Astrocyte (in vitro differentiated cells and primary cell): ENCODE data around the gene PPP4R2. TPM values are rescaled to one million over a fixed set of nuclear protein-coding genes. Genes with fewer than 3 reads are reported as not detected.
A peak's percentile ranks its signal among the peaks of the same experiment; 100 is the strongest.

Experiments
- DNase-seq: peaks from one replicate; pipeline ENCODE4 v3.0.0-alpha.2; 2010; ENCODE audit warnings: low read depth
- FAIRE-seq: peaks from 2 replicates; lab custom pipeline; 2011; peaks lifted over from hg19 to GRCh38; lab: Jason Lieb, UNC
- H2AFZ ChIP-seq: 2 replicates; pipeline ENCODE4 v1.6.0; 2012; ENCODE audit warnings: low read depth, low read length, inconsistent platforms
- H3K27ac ChIP-seq: 2 replicates; pipeline ENCODE4 v1.5.1; 2011; ENCODE audit warnings: low read depth, low read length, inconsistent platforms
- H3K27me3 ChIP-seq: 2 replicates; pipeline ENCODE4 v1.6.0; 2011; ENCODE audit warnings: low read length, inconsistent platforms; ENCODE audit not compliant: insufficient read depth
- H3K36me3 ChIP-seq: 2 replicates; pipeline ENCODE4 v1.5.1; 2011; ENCODE audit warnings: low read length, inconsistent platforms; ENCODE audit not compliant: insufficient read depth
- H3K4me1 ChIP-seq: 2 replicates; pipeline ENCODE4 v1.5.1; 2011; ENCODE audit warnings: low read length, inconsistent platforms; ENCODE audit not compliant: insufficient read depth
- H3K4me2 ChIP-seq: 2 replicates; pipeline ENCODE4 v1.6.0; 2012; ENCODE audit warnings: low read length, inconsistent platforms
- H3K4me3 ChIP-seq: 2 replicates; pipeline ENCODE4 v1.5.1; 2011; ENCODE audit warnings: low read depth, mild to moderate bottlenecking, low read length, inconsistent platforms; ENCODE audit not compliant: insufficient read depth
- H3K79me2 ChIP-seq: 2 replicates; pipeline ENCODE4 v1.6.0; 2012; ENCODE audit warnings: mild to moderate bottlenecking, low read length, inconsistent platforms; ENCODE audit not compliant: insufficient read depth
- H3K9ac ChIP-seq: 2 replicates; pipeline ENCODE4 v1.6.0; 2012; ENCODE audit warnings: mild to moderate bottlenecking, low read length, inconsistent platforms
- H3K9me3 ChIP-seq: 2 replicates; pipeline ENCODE4 v1.5.1; 2012; ENCODE audit warnings: low read depth, mild to moderate bottlenecking, low read length, inconsistent platforms; ENCODE audit not compliant: insufficient read depth
- H4K20me1 ChIP-seq: 2 replicates; pipeline ENCODE4 v1.6.0; 2012; ENCODE audit warnings: low read length, inconsistent platforms; ENCODE audit not compliant: insufficient read depth
- H3K27ac Mint-ChIP-seq: one replicate; pipeline ENCODE4 v1.8.0; 2021; ENCODE audit warnings: mild to moderate bottlenecking, mixed read lengths; ENCODE audit not compliant: unreplicated experiment
- H3K27me3 Mint-ChIP-seq: one replicate; pipeline ENCODE4 v1.8.0; 2021; ENCODE audit warnings: low read depth, mixed read lengths; ENCODE audit not compliant: unreplicated experiment
- H3K36me3 Mint-ChIP-seq: one replicate; pipeline ENCODE4 v1.8.0; 2021; ENCODE audit warnings: low read depth, mixed read lengths; ENCODE audit not compliant: unreplicated experiment
- H3K4me1 Mint-ChIP-seq: one replicate; pipeline ENCODE4 v1.8.0; 2021; ENCODE audit warnings: low read depth, mixed read lengths; ENCODE audit not compliant: unreplicated experiment
- H3K4me3 Mint-ChIP-seq: one replicate; pipeline ENCODE4 v1.8.0; 2021; ENCODE audit warnings: mild to moderate bottlenecking, moderate library complexity, mixed read lengths; ENCODE audit not compliant: unreplicated experiment
- H3K9me3 Mint-ChIP-seq: one replicate; pipeline ENCODE4 v1.8.0; 2021; ENCODE audit warnings: mild to moderate bottlenecking, mixed read lengths; ENCODE audit not compliant: unreplicated experiment
- EZH2 ChIP-seq: IDR thresholded peaks from 2 replicates; pipeline ENCODE4 v1.6.1; 2012; ENCODE audit warnings: mild to moderate bottlenecking, low read length, inconsistent platforms; ENCODE audit not compliant: insufficient read depth
- total RNA-seq: library from RNA; stranded (reverse); gene quantifications from 2 replicates; pipeline ENCODE4 v1.2.1, GENCODE V29; 2021
- TF ChIP-seq, protein P1 (sequence below): IDR thresholded peaks from 2 replicates; pipeline ENCODE4 v1.5.1; 2011; ENCODE audit warnings: low read depth, mild to moderate bottlenecking, inconsistent platforms, low read length, moderate library complexity; ENCODE audit not compliant: insufficient read depth

The PPP4R2 gene
- total RNA-seq, 1 donor from 2014 or later = 98.5 TPM

DNA sequence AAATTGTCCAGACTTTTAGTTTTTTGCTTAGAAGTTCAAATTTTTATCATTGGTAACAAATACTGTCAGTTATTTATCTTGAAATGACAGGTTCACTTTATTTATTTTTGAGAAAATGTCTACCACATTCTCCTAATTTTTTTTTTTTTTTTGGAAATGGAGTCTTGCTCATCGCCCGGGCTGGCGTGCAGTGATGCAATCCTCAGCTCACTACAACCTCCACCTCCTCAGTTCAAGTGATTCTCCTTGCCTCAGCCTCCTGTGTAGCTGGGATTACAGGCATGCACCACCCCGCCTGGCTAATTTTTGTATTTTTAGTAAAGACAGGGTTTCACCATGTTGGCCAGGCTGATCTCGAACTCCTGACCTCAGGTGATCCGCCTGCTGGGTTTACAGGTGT, 48.8 kb downstream of the PPP4R2 start:
- Histone ChIP-seq H3K79me2 (peaks cover 100% of the 10 kb centered on the region), H4K20me1 (peaks cover 88% of the 10 kb centered on the region), H2AFZ (no peak overlapping the region), H3K27ac (no peak overlapping the region), H3K4me2 (no peak overlapping the region), H3K4me1 (peaks cover 6% of the 10 kb centered on the region), H3K36me3 (no peaks in the 10 kb centered on the region), H3K27me3 (no peaks in the 10 kb centered on the region), H3K9ac (no peak overlapping the region), H3K4me3 (no peak overlapping the region), H3K9me3 (no peaks in the 10 kb centered on the region)
- H3K9me3 Mint-ChIP-seq = no peaks in the 10 kb centered on the region
- H3K4me3 Mint-ChIP-seq = no peak overlapping the region
- H3K27me3 Mint-ChIP-seq = no peaks in the 10 kb centered on the region
- H3K36me3 Mint-ChIP-seq = no peaks in the 10 kb centered on the region
- H3K27ac Mint-ChIP-seq = peak overlapping the region; percentile 75
- TF ChIP-seq, protein P1, sequence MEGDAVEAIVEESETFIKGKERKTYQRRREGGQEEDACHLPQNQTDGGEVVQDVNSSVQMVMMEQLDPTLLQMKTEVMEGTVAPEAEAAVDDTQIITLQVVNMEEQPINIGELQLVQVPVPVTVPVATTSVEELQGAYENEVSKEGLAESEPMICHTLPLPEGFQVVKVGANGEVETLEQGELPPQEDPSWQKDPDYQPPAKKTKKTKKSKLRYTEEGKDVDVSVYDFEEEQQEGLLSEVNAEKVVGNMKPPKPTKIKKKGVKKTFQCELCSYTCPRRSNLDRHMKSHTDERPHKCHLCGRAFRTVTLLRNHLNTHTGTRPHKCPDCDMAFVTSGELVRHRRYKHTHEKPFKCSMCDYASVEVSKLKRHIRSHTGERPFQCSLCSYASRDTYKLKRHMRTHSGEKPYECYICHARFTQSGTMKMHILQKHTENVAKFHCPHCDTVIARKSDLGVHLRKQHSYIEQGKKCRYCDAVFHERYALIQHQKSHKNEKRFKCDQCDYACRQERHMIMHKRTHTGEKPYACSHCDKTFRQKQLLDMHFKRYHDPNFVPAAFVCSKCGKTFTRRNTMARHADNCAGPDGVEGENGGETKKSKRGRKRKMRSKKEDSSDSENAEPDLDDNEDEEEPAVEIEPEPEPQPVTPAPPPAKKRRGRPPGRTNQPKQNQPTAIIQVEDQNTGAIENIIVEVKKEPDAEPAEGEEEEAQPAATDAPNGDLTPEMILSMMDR = no peak
- TF ChIP-seq EZH2 = no peak
- FAIRE-seq (no peak), DNase-seq (no peak)
- H3K4me1 Mint-ChIP-seq = peaks cover 17% of the 10 kb centered on the region

DNA sequence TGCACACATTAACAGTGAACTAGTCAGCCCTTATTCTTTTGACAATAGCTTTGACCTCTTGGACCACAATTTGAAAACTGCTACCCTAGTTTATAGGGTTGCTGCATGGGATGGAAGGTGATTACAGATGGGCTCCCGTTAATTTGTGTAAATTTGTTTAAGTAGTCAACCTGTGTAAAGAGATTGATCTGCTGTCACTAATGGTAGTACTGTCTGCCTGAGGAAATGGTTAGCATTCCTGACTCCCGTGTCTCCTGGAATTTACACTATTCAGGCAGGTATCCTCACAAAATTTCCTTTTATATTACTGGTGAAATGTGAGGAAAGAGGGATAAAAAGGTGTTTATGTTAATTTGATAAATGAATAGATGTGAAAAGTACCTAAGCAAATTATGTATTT, 49.6 kb downstream of the PPP4R2 start:
- no peak for TF ChIP-seq EZH2
- TF ChIP-seq, protein P1 = no peak
- peaks cover 17% of the 10 kb centered on the region for H3K4me1 Mint-ChIP-seq
- peaks cover 6% of the 10 kb centered on the region for H3K4me1 ChIP-seq
- H4K20me1 ChIP-seq = peaks cover 89% of the 10 kb centered on the region
- no peaks in the 10 kb centered on the region for H3K36me3 Mint-ChIP-seq
- DNase-seq (no peak), FAIRE-seq (no peak)
- H3K9ac ChIP-seq = no peak overlapping the region
- no peaks in the 10 kb centered on the region for H3K27me3 ChIP-seq
- no peaks in the 10 kb centered on the region for H3K27me3 Mint-ChIP-seq
- no peaks in the 10 kb centered on the region for H3K9me3 ChIP-seq
- H3K4me3 ChIP-seq = no peak overlapping the region
- H3K4me3 Mint-ChIP-seq = no peak overlapping the region
- peaks cover 100% of the 10 kb centered on the region for H3K79me2 ChIP-seq
- no peak overlapping the region for H3K4me2 ChIP-seq
- no peaks in the 10 kb centered on the region for H3K36me3 ChIP-seq
- H3K9me3 Mint-ChIP-seq = no peaks in the 10 kb centered on the region
- H3K27ac ChIP-seq = no peak overlapping the region
- H2AFZ ChIP-seq = no peak overlapping the region
- no peak overlapping the region for H3K27ac Mint-ChIP-seq

DNA sequence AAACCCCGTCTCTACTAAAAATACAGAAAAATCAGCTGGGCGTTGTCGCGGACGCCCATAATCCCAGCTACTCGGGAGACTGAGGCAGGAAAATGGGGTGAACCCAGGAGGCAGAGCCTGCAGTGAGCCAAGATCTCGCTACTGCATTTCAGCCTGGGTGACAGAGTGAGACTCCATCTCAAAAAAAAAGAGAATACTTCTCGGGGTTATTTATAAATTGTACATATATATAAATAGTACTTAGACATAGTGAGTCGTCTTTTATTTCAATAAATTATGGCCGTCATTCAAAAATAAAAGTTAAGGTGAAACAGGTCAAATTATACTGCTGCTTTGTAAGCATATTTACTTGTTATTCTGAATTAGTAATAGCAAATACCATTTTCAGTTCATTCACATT, 52.7 kb downstream of the PPP4R2 start:
- Mint-ChIP-seq H3K27ac (no peak overlapping the region), H3K4me1 (peaks cover 16% of the 10 kb centered on the region), H3K27me3 (no peaks in the 10 kb centered on the region), H3K9me3 (no peaks in the 10 kb centered on the region), H3K4me3 (no peak overlapping the region), H3K36me3 (no peaks in the 10 kb centered on the region)
- Histone ChIP-seq H3K9me3 (no peaks in the 10 kb centered on the region), H2AFZ (no peak overlapping the region), H3K79me2 (peaks cover 91% of the 10 kb centered on the region), H3K4me2 (no peak overlapping the region), H3K36me3 (no peaks in the 10 kb centered on the region), H3K27me3 (no peaks in the 10 kb centered on the region), H3K27ac (no peak overlapping the region), H3K4me3 (no peak overlapping the region), H3K9ac (no peak overlapping the region), H4K20me1 (peaks cover 76% of the 10 kb centered on the region), H3K4me1 (peaks cover 6% of the 10 kb centered on the region)
- TF ChIP-seq, protein P1 = no peak
- no peak for TF ChIP-seq EZH2
- no peak for FAIRE-seq
- DNase-seq = no peak
